ENCODE results near the gene CD300LF.

- TF ChIP-seq POLR2AphosphoS5 (IDR thresholded peaks at IDR 0.05) (no peak), POLR2A (IDR thresholded peaks at IDR 0.05) (no peak), CTCF (IDR thresholded peaks at IDR 0.05) (no peak), EP300 (IDR thresholded peaks at IDR 0.05; ENCODE audit: low read depth) (no peak)
Observed at GRCh38 chr17:74677558-74678466, 34.9 kb downstream of the CD300LF start.
